ENCODE data around the gene MYO1B. TPM values are rescaled to one million over a fixed set of nuclear protein-coding genes. Genes with fewer than 3 reads are reported as not detected.

MYO1B gene
- total RNA-seq, 1 experiment from 2014 or later = 43.2 TPM

GRCh38 chr2:191382801-191383200 is 137.6 kb downstream of the MYO1B start:
- no peak overlapping the region for H3K23ac ChIP-seq (ENCODE audit: insufficient read length, low read depth, low read length)
- H3K79me2 ChIP-seq (ENCODE audit: insufficient read depth, low read length) = no peaks in the 10 kb centered on the region
- H3K14ac ChIP-seq (ENCODE audit: insufficient read depth, low read length) = no peak overlapping the region
- no peak overlapping the region for H3K18ac ChIP-seq (ENCODE audit: insufficient read length, low read depth, low read length)
- H4K5ac ChIP-seq (ENCODE audit: insufficient read length, low read depth, low read length) = no peak overlapping the region
- no peak overlapping the region for H2BK5ac ChIP-seq (ENCODE audit: insufficient read length, low read length)
- no peak overlapping the region for H3K4me3 Mint-ChIP-seq
- H2BK15ac ChIP-seq (ENCODE audit: low read depth, low read length) = no peak overlapping the region
- H3K56ac ChIP-seq (ENCODE audit: insufficient read length, low read depth, low read length) = no peak overlapping the region
- no peak overlapping the region for H3K9ac ChIP-seq (ENCODE audit: extremely low read depth, insufficient read length, low read length)
- H3K79me1 ChIP-seq (ENCODE audit: insufficient read depth, low read depth, low read length, poor library complexity, severe bottlenecking) = no peaks in the 10 kb centered on the region
- no peaks in the 10 kb centered on the region for H3K9me3 ChIP-seq (ENCODE audit: control insufficient read depth, low read depth, low read length)
- no peak overlapping the region for H4K91ac ChIP-seq (ENCODE audit: insufficient read length, low read depth, low read length)
- H3K4me1 ChIP-seq (ENCODE audit: insufficient read depth, low read length) = no peaks in the 10 kb centered on the region
- H4K8ac ChIP-seq (replicated peaks; ENCODE audit: insufficient read length, low read depth, low read length) = no peak overlapping the region
- H2AFZ ChIP-seq (ENCODE audit: low read length) = no peak overlapping the region
- no peaks in the 10 kb centered on the region for H3K4me1 Mint-ChIP-seq
- H3K4ac ChIP-seq (ENCODE audit: low read depth, low read length) = no peak overlapping the region
- H2BK12ac ChIP-seq (ENCODE audit: insufficient read length, low read depth, low read length) = no peak overlapping the region
- no peak overlapping the region for H3K27ac ChIP-seq (ENCODE audit: insufficient read length, low read depth, low read length)
- no peaks in the 10 kb centered on the region for H3K27me3 ChIP-seq (ENCODE audit: insufficient read depth, low read length)
- H3K23me2 ChIP-seq (ENCODE audit: insufficient read length, low read depth, low read length, poor library complexity, severe bottlenecking) = no peaks in the 10 kb centered on the region
- no peak overlapping the region for H3K4me2 ChIP-seq (ENCODE audit: insufficient read depth, insufficient read length, low read length)
- H2BK120ac ChIP-seq (ENCODE audit: low read depth, low read length, poor library complexity, severe bottlenecking) = no peak overlapping the region
- H2BK20ac ChIP-seq (ENCODE audit: low read depth, low read length, poor library complexity, severe bottlenecking) = no peak overlapping the region
- H3K36me3 Mint-ChIP-seq (ENCODE audit: insufficient read depth in 1 of 3, low read depth in 3 of 3) = peaks cover 17 to 43% (median 38%) of the 10 kb centered on the region in 3 experiments; a peak in 6 of 7 replicates
- H2AK5ac ChIP-seq (ENCODE audit: insufficient read length, low read length) = no peak overlapping the region
- no peaks in the 10 kb centered on the region for H3K9me3 Mint-ChIP-seq
- WGBS (ENCODE audit: extremely low coverage, insufficient read length, low lambda C conversion rate) = no CpG with 5 or more reads among the region's 1 CpG
- H3T11ph ChIP-seq (ENCODE audit: low read length) = no peak overlapping the region
- DNase-seq = no peak
- no peak for TF ChIP-seq CTCF (conservative IDR thresholded peaks at IDR 0.05)
- H3K27ac Mint-ChIP-seq = no peak overlapping the region
- no peaks in the 10 kb centered on the region for H4K20me1 ChIP-seq (ENCODE audit: control insufficient read depth, insufficient read depth, insufficient read length)
- no peaks in the 10 kb centered on the region for H3K27me3 Mint-ChIP-seq (ENCODE audit: low read depth)

Measured in H9 (cell line).